Adrenal gland (tissue), 12 donors: ENCODE results near the gene TRMO. TPM values are rescaled to one million over a fixed set of nuclear protein-coding genes. Genes with fewer than 3 reads are reported as not detected.

ENCODE experiments used
- DNase-seq, 7 donors: peaks; one replicate each; pipeline ENCODE4 v3.0.0-alpha.2; 2019 to 2020
- H3K27ac ChIP-seq, 5 donors: fragments of 200-600 bp; sonication (generic) in 4 of 5; 1 replicate in 3 of 5; 2 replicates in 2 of 5; pipeline versions ENCODE4 v1.5.1 to v1.8.0; 2016 to 2020; ENCODE audit warnings: mild to moderate bottlenecking in 1 of 5
- H3K27me3 ChIP-seq: fragments of 200-600 bp; 2 replicates; pipeline ENCODE4 v1.8.0; 2021
- H3K36me3 ChIP-seq, 2 donors: fragments of 200-600 bp; replicated peaks in 1 of 2; 1 replicate in 1 of 2; 2 replicates in 1 of 2; pipeline versions ENCODE4 v1.5.1 to v1.8.0; 2018 to 2022
- H3K4me1 ChIP-seq, 2 donors: fragments of 200-600 bp; replicated peaks in 1 of 2; 1 replicate in 1 of 2; 2 replicates in 1 of 2; pipeline versions ENCODE4 v1.5.1 to v1.8.0; 2018 to 2021
- H3K4me3 ChIP-seq, 4 donors: fragments of 200-600 bp; sonication (generic) in 3 of 4; one replicate each; pipeline ENCODE4 v1.5.1; 2016 to 2018
- H3K9me3 ChIP-seq, 3 donors: fragments of 200-600 bp; sonication (generic) in 1 of 3; replicated peaks in 1 of 3; 1 replicate in 2 of 3; 2 replicates in 1 of 3; pipeline versions ENCODE4 v1.5.1 to v1.8.0; 2016 to 2021
- POLR2A ChIP-seq, 2 donors: fragments of 450-650 bp; IDR thresholded peaks; one replicate each; pipeline ENCODE4 v1.6.1; 2017; ENCODE audit warnings: antibody characterized with exemption in 2 of 2, mild to moderate bottlenecking in 2 of 2, moderate library complexity in 1 of 2
- WGBS, 4 donors: extraction: QIAGEN DNeasy Blood & Tissue Kit in 2 of 4; methylation state at CpG; one replicate each; pipeline versions ENCODE4 v1.1.5 to v1.1.7; 2013 to 2017; 5-methylcytosine and 5-hydroxymethylcytosine counted together
- intact Hi-C, 2 donors: fragments of 100-400 bp; cut with DNase I; formaldehyde crosslinking; loops; one replicate each; pipeline versions ENCODE4 v1.14.1 to v1.15.0; 2022 to 2023
- polyA plus RNA-seq, 3 donors: library from polyadenylated mRNA; stranded (reverse); fragments of 200-250 nt in 2 of 3; fragments of 350-450 nt in 1 of 3; fragmentation: Illumina TruSeq in 1 of 3; extraction: RNeasy Lipid Tissue Mini Kit (QIAGEN cat#74804) in 1 of 3; gene quantifications; one replicate each; pipeline ENCODE4 v1.2.3, GENCODE V29; 2013 to 2014
- total RNA-seq, 9 donors: library from RNA; depleted of rRNA in 4 of 9; stranded (reverse); fragments of >200 nt in 4 of 9; fragments of 120-200 nt in 1 of 9; fragmentation: NEBNext Ultra II Directional in 1 of 9; extraction: Animal tissue kit (Norgen Biotek cat#: 25700) in 1 of 9; gene quantifications; one replicate each; pipeline versions ENCODE4 v1.1.0 to v1.2.4, GENCODE V29; 2013 to 2023
- TF ChIP-seq, protein P1 (sequence below), 6 experiments: fragments of 450-650 bp in 4 of 6; fragments of 200-600 bp in 2 of 6; sonication (generic) in 1 of 6; IDR thresholded peaks; 1 replicate in 5 of 6; 2 replicates in 1 of 6; pipeline versions ENCODE4 v1.5.1 to v1.8.0; 2016 to 2021; ENCODE audit warnings: antibody characterized with exemption in 6 of 6, mild to moderate bottlenecking in 2 of 6, moderate library complexity in 1 of 6
- donor health status: healthy with polysubstance abuse.
- donor health status: Bipolar disorder and iron deficiency.
- donor health status: DM: yes; HTN: yes; CAD: no.
- donor health status: DM: no; HTN: no; CAD: no.
- donor health status: DM: no; HTN: no; CAD: no.
- donor health status: DM: yes; HTN: yes; CAD: no.

The TRMO gene
- total and polyA plus RNA-seq, 12 donors, result 7.8 to 40.4 (median 17.1) TPM

DNA sequence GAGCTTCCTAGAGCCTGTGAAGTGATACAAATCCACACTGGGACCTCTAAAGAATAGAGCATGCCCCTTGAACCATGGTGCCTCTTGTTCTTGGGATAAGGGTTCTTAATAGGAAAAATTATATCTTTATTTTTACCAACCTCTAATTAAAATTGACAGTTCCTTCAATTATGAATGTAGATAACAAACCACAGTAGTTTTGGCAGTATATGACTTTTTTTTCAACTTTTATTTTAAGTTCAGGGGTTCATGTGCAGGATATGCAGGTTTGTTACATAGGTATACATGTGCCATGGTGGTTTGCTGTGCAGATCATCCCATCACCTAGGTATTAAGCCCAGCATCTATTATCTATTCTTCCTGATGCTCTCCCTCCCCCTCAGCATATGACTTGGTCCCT is 14.7 kb upstream of the TRMO start:
- Histone ChIP-seq H3K9me3 (no peaks in the 10 kb centered on the region), H3K27me3 (peaks cover 11% of the 10 kb centered on the region), H3K4me1 (no peaks in the 10 kb centered on the region), H3K27ac (no peak overlapping the region), H3K4me3 (no peak overlapping the region), H3K36me3 (no peaks in the 10 kb centered on the region)
- DNase-seq, result no peak
- TF ChIP-seq, protein P1, sequence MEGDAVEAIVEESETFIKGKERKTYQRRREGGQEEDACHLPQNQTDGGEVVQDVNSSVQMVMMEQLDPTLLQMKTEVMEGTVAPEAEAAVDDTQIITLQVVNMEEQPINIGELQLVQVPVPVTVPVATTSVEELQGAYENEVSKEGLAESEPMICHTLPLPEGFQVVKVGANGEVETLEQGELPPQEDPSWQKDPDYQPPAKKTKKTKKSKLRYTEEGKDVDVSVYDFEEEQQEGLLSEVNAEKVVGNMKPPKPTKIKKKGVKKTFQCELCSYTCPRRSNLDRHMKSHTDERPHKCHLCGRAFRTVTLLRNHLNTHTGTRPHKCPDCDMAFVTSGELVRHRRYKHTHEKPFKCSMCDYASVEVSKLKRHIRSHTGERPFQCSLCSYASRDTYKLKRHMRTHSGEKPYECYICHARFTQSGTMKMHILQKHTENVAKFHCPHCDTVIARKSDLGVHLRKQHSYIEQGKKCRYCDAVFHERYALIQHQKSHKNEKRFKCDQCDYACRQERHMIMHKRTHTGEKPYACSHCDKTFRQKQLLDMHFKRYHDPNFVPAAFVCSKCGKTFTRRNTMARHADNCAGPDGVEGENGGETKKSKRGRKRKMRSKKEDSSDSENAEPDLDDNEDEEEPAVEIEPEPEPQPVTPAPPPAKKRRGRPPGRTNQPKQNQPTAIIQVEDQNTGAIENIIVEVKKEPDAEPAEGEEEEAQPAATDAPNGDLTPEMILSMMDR (IDR thresholded peaks at IDR 0.05), result no peak
- no peak for TF ChIP-seq POLR2A (IDR thresholded peaks at IDR 0.05)
- intact Hi-C loops, result loop anchor here in 1 of 2 donors (10.0 kb wide), 1 partner anchor 268 kb away; no protein-coding TSS in a partner anchor

DNA sequence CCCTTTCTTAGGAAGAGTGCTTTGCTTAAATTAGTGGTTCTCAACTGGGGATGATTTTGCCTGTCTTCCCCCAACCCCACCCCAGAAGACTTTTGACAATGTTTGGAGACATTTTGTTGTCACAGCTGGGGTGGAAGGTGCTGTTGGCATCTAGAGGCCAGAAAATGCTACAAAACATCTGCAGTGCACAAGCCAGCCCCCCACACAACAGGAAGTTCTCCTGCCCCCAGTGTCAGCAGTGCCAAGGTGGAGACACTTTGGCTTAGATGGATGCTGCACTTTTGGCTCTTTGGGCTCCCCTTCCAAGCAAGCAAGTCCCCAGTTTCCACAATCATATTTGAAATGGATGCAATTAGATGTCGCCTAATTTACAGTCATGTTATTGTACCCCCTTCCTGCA is 13.0 kb upstream of the TRMO start:
- Histone ChIP-seq H3K36me3 (no peaks in the 10 kb centered on the region), H3K4me3 (no peak overlapping the region), H3K9me3 (no peaks in the 10 kb centered on the region), H3K27ac (no peak overlapping the region), H3K4me1 (no peaks in the 10 kb centered on the region), H3K27me3 (peaks cover 11% of the 10 kb centered on the region)
- intact Hi-C loops, result loop anchor here in 1 of 2 donors (10.0 kb wide), 1 partner anchor 270 kb away; no protein-coding TSS in a partner anchor
- 43 to 76% (median 60%) methylated on average over 1 of the region's 1 CpG for WGBS, 4 donors
- TF ChIP-seq, protein P1 (IDR thresholded peaks at IDR 0.05), result no peak
- no peak for TF ChIP-seq POLR2A (IDR thresholded peaks at IDR 0.05)
- no peak for DNase-seq

- H3K4me1 ChIP-seq, result no peaks in the 10 kb centered on the region
- intact Hi-C loops, result loop anchor here in 1 of 2 donors (10.0 kb wide), 1 partner anchor 270 kb away; no protein-coding TSS in a partner anchor
- 17 to 37% (median 26%) methylated on average over 5 to 6 of the region's 6 CpGs for WGBS, 4 donors
- DNase-seq, result no peak
- peaks cover 11% of the 10 kb centered on the region for H3K27me3 ChIP-seq
- TF ChIP-seq, protein P1 (IDR thresholded peaks at IDR 0.05), result no peak
- no peak for TF ChIP-seq POLR2A (IDR thresholded peaks at IDR 0.05)
- H3K36me3 ChIP-seq, result no peaks in the 10 kb centered on the region
- no peaks in the 10 kb centered on the region for H3K9me3 ChIP-seq
- H3K4me3 ChIP-seq, result no peak overlapping the region
- no peak overlapping the region for H3K27ac ChIP-seq
These were observed 12.2 kb upstream of the TRMO start for GRCh38 chr9:97934321-97935115.

DNA sequence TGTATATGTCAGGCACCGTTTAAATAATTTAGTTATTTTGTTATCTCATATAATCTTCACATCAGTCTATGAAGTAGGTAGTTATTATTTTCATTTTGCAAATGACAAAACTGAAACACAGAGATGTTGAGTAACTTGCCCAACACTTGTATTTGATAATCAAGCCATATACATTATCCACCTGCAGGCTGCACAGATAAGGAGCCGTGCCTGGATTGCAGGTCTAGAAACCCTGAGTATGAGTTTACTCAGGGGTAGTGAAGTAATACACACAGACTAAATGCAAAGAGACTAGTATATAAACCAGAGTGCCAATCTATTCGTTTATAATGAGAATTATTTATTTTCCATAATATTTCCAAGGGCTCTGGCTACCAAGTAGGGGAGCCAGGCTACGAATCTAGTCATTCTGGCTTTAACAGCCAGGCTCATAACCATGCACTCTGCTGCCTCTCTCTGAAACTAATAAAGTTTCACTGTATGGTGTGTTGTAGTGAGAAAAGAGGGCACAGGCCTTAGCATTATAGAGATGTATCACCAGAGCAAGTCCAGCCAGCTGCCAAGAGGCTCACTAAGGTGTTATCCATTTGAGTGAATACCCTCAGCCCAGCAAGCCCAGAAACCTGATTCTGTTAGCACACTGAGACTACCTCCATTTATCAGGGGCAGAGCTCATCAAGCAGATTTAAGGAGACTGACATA is 11.1 kb upstream of the TRMO start:
- Histone ChIP-seq H3K27ac (no peak overlapping the region), H3K27me3 (peaks cover 7% of the 10 kb centered on the region), H3K4me3 (no peak overlapping the region), H3K9me3 (no peaks in the 10 kb centered on the region), H3K36me3 (no peaks in the 10 kb centered on the region), H3K4me1 (no peaks in the 10 kb centered on the region)
- WGBS, 4 donors, result 62 to 72% (median 66%) methylated on average over 4 of the region's 4 CpGs
- intact Hi-C loops, result loop anchor here in 1 of 2 donors (10.0 kb wide), 1 partner anchor 271 kb away; no protein-coding TSS in a partner anchor
- TF ChIP-seq POLR2A (IDR thresholded peaks at IDR 0.05), result no peak
- TF ChIP-seq, protein P1 (IDR thresholded peaks at IDR 0.05), result no peak
- no peak for DNase-seq
